GM12872 (cell line): ENCODE measurements around the gene TNFRSF1B.

Experiments
- TF ChIP-seq, protein P1 (sequence below): IDR thresholded peaks from 3 replicates; pipeline ENCODE4 v1.5.1; 2011; ENCODE audit warnings: low read depth, mild to moderate bottlenecking, low read length, moderate library complexity; ENCODE audit not compliant: insufficient read depth

The TNFRSF1B gene

DNA sequence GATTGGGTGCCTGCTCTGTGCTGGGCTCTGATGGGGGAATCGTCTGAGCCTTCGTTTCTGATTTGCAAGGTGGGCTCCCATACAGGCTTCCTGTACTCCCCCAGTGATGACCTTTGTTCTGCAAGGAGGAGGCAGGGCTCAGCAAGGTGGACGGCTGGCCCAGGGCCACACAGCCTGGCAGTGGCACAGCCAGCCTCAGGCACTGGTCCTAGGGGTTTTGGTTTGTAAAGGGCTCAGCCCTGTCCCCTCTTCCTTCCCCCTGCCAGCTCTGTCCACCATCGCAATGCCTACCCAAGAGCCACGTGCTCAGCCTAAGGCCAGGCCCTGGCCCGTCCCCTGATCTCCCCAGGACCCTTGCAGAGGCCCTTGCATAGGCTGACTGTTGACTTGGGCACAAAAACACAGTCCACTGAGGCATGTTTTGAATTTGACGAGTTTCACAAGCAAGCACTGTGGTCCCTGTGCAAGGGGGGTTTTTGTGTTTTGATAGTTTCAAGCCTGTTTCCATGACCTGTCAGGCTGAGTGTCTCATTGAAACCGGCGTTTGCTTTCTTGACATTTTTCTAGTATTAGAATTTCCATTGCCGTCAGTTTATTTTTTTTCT is 39.5 kb upstream of the TNFRSF1B start:
- TF ChIP-seq, protein P1, sequence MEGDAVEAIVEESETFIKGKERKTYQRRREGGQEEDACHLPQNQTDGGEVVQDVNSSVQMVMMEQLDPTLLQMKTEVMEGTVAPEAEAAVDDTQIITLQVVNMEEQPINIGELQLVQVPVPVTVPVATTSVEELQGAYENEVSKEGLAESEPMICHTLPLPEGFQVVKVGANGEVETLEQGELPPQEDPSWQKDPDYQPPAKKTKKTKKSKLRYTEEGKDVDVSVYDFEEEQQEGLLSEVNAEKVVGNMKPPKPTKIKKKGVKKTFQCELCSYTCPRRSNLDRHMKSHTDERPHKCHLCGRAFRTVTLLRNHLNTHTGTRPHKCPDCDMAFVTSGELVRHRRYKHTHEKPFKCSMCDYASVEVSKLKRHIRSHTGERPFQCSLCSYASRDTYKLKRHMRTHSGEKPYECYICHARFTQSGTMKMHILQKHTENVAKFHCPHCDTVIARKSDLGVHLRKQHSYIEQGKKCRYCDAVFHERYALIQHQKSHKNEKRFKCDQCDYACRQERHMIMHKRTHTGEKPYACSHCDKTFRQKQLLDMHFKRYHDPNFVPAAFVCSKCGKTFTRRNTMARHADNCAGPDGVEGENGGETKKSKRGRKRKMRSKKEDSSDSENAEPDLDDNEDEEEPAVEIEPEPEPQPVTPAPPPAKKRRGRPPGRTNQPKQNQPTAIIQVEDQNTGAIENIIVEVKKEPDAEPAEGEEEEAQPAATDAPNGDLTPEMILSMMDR, result no peak

DNA sequence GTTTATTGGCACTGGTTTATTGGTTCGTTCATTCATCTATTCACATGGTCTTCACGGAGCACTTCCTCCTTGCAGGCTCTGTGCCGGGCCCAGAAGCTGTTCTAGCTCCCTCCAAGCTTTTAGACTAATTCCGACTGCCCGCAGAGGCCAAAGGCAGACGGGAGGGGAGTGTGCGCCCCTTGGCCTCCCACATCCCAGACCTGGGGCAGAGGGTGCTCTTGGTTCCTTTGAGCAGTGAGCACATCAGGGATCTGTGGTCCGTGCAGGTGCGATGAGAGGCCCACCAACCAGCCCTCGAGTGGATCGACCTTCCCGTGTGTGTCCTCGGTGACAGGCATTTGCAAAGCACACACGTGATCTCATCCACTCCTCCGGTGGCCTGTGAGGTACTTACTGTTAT is 38.7 kb upstream of the TNFRSF1B start:
- TF ChIP-seq, protein P1, result no peak

DNA sequence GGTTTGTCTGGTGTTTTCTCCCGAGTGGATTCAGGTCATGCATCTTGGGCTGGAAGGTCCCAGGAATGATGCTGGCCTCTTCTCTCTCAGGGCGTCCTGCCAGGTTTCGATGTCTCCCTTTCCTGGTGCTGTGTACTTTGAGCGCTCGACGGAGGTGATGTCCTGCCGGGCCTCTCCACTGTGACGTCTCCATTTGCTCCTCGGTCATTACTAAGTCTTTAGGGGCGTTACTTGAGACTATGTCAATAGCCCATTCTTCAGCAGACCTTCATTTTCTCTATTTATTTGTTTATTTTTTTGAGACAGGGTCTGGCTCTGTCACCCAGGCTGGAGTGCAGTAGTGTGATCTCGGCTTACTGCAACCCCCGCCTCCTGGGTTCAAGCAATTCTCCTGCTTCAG is 37.2 kb upstream of the TNFRSF1B start:
- TF ChIP-seq, protein P1, result no peak

DNA sequence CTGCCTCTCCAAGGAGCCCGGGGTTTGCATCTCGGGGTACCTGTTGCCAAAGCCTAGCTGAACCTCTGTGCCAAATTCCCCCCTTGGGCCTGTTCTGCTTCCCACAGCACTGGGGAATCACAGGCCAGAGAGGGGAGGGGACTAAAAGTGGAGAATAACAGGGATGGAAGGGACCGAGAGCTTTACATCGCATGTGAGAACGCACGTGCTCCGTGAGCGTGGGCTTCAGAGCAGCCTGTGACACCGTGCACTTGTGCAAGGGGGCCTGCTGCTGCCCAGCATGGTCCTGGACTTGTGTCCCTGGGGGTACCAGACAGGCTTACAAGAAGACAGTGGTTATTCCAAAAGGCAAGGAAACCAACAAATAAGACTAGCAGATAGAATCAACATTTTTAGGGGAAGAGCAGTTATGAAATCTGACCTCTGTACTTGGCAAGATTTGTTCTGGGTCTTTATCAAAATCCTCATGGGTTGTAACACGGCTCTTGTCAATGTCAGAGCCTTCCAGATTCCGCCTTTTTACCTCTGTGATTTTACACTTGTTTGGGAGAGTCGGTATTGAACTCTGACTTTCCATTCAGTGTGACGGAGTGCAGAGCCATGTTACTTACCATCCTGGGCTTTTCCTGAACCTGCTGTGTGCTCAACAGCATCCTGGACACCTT is 36.2 kb upstream of the TNFRSF1B start:
- TF ChIP-seq, protein P1, result no peak

DNA sequence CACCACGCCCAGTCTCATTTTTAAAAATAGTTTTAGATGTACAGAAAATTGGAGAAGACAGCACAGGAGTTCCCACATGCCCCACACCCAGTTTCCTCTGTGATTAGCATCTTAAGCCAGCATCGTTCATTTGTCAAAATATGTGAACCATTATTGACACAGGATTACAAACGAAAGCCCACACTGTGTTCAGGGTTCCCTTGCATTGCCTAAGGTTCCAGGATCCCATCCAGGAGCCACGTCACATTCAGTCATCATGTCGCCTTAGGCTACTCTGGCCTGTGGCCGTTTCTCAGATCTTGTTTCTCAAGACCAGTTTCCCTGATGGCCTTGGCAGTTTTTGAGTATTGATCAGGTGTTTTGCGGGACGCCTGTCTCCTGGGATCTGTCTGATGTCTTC is 34.7 kb upstream of the TNFRSF1B start:
- TF ChIP-seq, protein P1, result no peak

DNA sequence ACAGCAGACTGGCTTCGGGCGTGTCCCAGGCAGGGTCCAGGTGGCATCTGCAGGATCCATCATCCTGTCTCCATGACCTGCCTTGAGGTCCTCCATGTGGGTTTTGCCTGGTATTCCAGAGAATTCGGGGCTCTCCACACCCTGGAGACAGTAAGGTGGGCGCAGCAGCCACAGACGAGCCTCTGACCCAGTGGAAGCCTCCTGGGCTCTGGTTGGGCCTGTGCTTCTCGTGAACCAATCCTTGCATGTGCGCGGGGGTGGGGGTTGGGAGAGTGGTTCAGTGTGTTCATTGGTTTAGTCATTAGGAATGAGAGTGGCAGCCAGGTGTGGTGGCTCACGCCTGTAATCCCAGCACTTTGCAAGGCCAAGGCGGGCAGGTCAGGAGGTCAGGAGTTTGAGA is 32.1 kb upstream of the TNFRSF1B start:
- TF ChIP-seq, protein P1, result no peak

DNA sequence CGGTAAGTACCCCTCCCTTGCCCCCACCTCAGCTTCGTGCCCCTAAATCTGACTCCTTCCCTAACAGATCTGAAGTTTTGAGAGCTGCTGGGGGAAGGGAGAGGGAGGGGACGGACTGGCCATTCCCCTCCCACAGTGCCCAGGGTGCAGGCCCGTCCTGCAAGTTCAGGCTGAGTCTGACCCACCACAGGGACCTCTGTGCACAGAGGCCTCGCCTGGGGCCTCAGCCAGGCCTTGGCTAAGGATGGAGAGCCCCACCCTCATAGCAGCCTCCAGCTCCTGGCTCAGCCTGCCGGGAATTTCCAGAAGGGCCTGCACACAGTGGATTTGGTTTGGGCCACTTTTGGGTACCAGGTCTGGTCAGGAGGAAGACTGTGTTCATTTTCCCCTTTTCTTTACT is 31.2 kb upstream of the TNFRSF1B start:
- TF ChIP-seq, protein P1, result no peak
